ENCODE data around the gene FAM221B.

GRCh38 chr9:35840881-35841644 is 12.5 kb upstream of the FAM221B start:
- TF ChIP-seq CTCF (IDR thresholded peaks at IDR 0.05; ENCODE audit: poor library complexity, severe bottlenecking) = no peak
- no peak for TF ChIP-seq EZH2 (IDR thresholded peaks at IDR 0.05; ENCODE audit: borderline replicate concordance, insufficient read depth, low read length, poor library complexity, severe bottlenecking)

All from neural cell (in vitro differentiated cells).